Neuronal stem cell (in vitro differentiated cells): ENCODE data around the gene SNX12.

ENCODE experiments used
- DNase-seq: peaks from one replicate; pipeline ENCODE4 v3.0.0-alpha.2; 2013; ENCODE audit warnings: low spot score
- H2AFZ ChIP-seq: one replicate; pipeline ENCODE4 v1.6.1; 2013; ENCODE audit warnings: mild to moderate bottlenecking, low read length, inconsistent platforms
- H2AK5ac ChIP-seq: 2 replicates; pipeline ENCODE4 v1.6.1; 2013; ENCODE audit warnings: low read depth, mild to moderate bottlenecking, inconsistent platforms, low read length, moderate library complexity, mixed read lengths
- H2BK120ac ChIP-seq: 2 replicates; pipeline ENCODE4 v1.6.1; 2013; ENCODE audit warnings: low read depth, mild to moderate bottlenecking, inconsistent platforms, low read length, moderate library complexity, mixed read lengths
- H2BK12ac ChIP-seq: one replicate; pipeline ENCODE4 v1.6.1; 2013; ENCODE audit warnings: low read length, inconsistent platforms
- H2BK15ac ChIP-seq: 2 replicates; pipeline ENCODE4 v1.6.1; 2013; ENCODE audit warnings: mild to moderate bottlenecking, low read length, inconsistent platforms, mixed read lengths
- H2BK5ac ChIP-seq: one replicate; pipeline ENCODE4 v1.6.1; 2013; ENCODE audit warnings: inconsistent platforms, mild to moderate bottlenecking, low read length, moderate library complexity
- H3K14ac ChIP-seq: one replicate; pipeline ENCODE4 v1.6.1; 2013; ENCODE audit warnings: low read length, inconsistent platforms
- H3K18ac ChIP-seq: 2 replicates; pipeline ENCODE4 v1.6.1; 2013; ENCODE audit warnings: low read length, inconsistent platforms
- H3K23ac ChIP-seq: 2 replicates; pipeline ENCODE4 v1.6.1; 2013; ENCODE audit warnings: low read depth, mild to moderate bottlenecking, mixed read lengths, low read length, inconsistent platforms; ENCODE audit not compliant: poor library complexity
- H3K27ac ChIP-seq: replicated peaks from 3 replicates; pipeline ENCODE4 v1.5.1; 2013; ENCODE audit warnings: low read length, inconsistent platforms
- H3K27me3 ChIP-seq, 3 experiments: 2 replicates each; pipeline ENCODE4 v1.6.1; 2013; ENCODE audit warnings: low read length in 3 of 3, mild to moderate bottlenecking in 2 of 3, inconsistent platforms in 1 of 3, low read depth in 1 of 3, mixed read lengths in 1 of 3, moderate library complexity in 1 of 3; ENCODE audit not compliant: control insufficient read depth in 3 of 3, insufficient read depth in 3 of 3
- H3K36me3 ChIP-seq, 2 donors: replicated peaks in 1 of 2; 2 replicates each; pipeline ENCODE4 v1.6.1; 2013; ENCODE audit warnings: low read length in 2 of 2; ENCODE audit not compliant: control insufficient read depth in 2 of 2, insufficient read depth in 2 of 2
- H3K4ac ChIP-seq: 2 replicates; pipeline ENCODE4 v1.6.1; 2013; ENCODE audit warnings: inconsistent platforms, mild to moderate bottlenecking, low read length, moderate library complexity
- H3K4me1 ChIP-seq, 2 donors: 1 replicate in 1 of 2; 2 replicates in 1 of 2; pipeline ENCODE4 v1.6.1; 2013; ENCODE audit warnings: low read length in 2 of 2, low read depth in 1 of 2; ENCODE audit not compliant: control insufficient read depth in 2 of 2, insufficient read depth in 1 of 2
- H3K4me2 ChIP-seq: one replicate; pipeline ENCODE4 v1.6.1; 2013; ENCODE audit warnings: mild to moderate bottlenecking, low read length, inconsistent platforms; ENCODE audit not compliant: insufficient read depth, poor library complexity, severe bottlenecking
- H3K4me3 ChIP-seq, 2 donors: 2 replicates each; pipeline ENCODE4 v1.5.1; 2013; ENCODE audit warnings: low read length in 2 of 2, mild to moderate bottlenecking in 2 of 2, inconsistent platforms in 1 of 2, moderate library complexity in 1 of 2
- H3K79me1 ChIP-seq: one replicate; pipeline ENCODE4 v1.6.1; 2013; ENCODE audit warnings: low read depth, mild to moderate bottlenecking, inconsistent platforms, low read length, moderate library complexity
- H3K9ac ChIP-seq: one replicate; pipeline ENCODE4 v1.6.1; 2013; ENCODE audit warnings: mild to moderate bottlenecking, low read depth, low read length, inconsistent platforms; ENCODE audit not compliant: poor library complexity
- H3K9me3 ChIP-seq, 2 donors: replicated peaks in 1 of 2; 2 replicates each; pipeline versions ENCODE3 to v1.6.1; 2013; ENCODE audit warnings: low read length in 2 of 2, mild to moderate bottlenecking in 2 of 2, inconsistent platforms in 1 of 2, low read depth in 1 of 2, mixed read lengths in 1 of 2, moderate library complexity in 1 of 2; ENCODE audit not compliant: control insufficient read depth in 2 of 2, insufficient read depth in 1 of 2
- H4K8ac ChIP-seq: one replicate; pipeline ENCODE4 v1.6.1; 2013; ENCODE audit warnings: low read depth, mild to moderate bottlenecking, inconsistent platforms, low read length, moderate library complexity
- H4K91ac ChIP-seq: one replicate; pipeline ENCODE4 v1.6.1; 2013; ENCODE audit warnings: low read length, low read depth, mild to moderate bottlenecking, inconsistent platforms; ENCODE audit not compliant: poor library complexity
- WGBS, 2 donors: extraction: QIAGEN DNeasy Blood & Tissue Kit; methylation state at CpG; one replicate each; pipeline ENCODE4 v1.1.7; 2013; ENCODE audit warnings: missing lambda C conversion rate in 2 of 2, mixed read lengths in 1 of 2; ENCODE audit not compliant: insufficient read length in 2 of 2, insufficient replicate concordance in 1 of 2; ENCODE audit errors: extremely low coverage in 2 of 2; 5-methylcytosine and 5-hydroxymethylcytosine counted together

The SNX12 gene

DNA sequence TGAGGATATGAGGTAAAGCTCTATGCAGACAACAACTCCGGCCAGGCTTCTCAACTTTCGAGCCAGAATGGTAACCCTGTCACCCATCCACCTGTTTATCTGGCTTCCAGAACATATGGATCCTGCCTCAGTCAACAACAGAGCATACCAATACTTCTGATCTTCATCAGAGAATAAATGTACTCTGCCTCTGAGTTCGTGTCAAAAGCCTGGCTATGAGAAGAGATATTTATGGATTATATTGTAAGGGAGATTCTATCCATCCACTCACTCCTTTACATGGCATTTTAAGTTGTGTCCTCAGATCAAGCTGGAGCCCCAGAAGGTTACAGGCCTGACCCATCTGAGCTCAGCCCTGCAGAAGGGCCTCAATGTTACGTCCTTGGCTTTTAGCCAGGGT lies 17.8 kb upstream of the SNX12 start:
- DNase-seq = no peak
- WGBS, 2 donors = no CpG with 5 or more reads among the region's 4 CpGs

DNA sequence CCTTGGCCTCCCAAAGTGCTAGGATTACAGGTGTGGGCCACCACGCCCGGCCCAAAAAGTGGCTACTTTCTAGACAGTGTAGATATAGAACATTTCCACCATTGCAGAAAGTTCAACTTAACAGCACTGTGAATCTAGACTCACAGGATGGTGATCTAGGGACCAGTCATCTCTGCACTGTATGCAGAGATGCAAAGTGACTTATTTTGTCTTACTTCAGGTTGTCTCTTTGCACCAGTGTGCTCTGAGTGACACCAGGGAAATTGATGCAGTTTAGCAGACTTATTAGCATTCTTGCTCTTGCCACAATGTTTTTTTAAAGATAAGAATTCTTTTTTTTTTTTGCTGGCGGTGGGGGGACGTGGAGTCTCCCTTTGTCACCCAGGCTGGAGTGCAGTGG lies 14.7 kb upstream of the SNX12 start:
- no peak overlapping the region for H3K18ac ChIP-seq
- no peak overlapping the region for H3K9ac ChIP-seq
- H3K79me1 ChIP-seq = no peaks in the 10 kb centered on the region
- DNase-seq = no peak
- H4K91ac ChIP-seq = no peak overlapping the region
- no CpG with 5 or more reads among the region's 4 CpGs for WGBS, 2 donors
- H4K8ac ChIP-seq = no peak overlapping the region
- no peak overlapping the region for H2BK12ac ChIP-seq
- no peak overlapping the region for H3K27ac ChIP-seq
- H3K4me3 ChIP-seq = no peak overlapping the region
- peaks cover 0 to 15% (median 0%) of the 10 kb centered on the region in 3 experiments for H3K27me3 ChIP-seq
- H2BK15ac ChIP-seq = no peak overlapping the region
- no peak overlapping the region for H2BK5ac ChIP-seq
- H3K14ac ChIP-seq = no peak overlapping the region
- H2BK120ac ChIP-seq = no peak overlapping the region
- no peak overlapping the region for H3K4ac ChIP-seq
- H3K4me1 ChIP-seq = no peaks in the 10 kb centered on the region
- H3K23ac ChIP-seq = no peak overlapping the region
- H2AK5ac ChIP-seq = no peak overlapping the region
- H3K36me3 ChIP-seq = no peaks in the 10 kb centered on the region
- H3K4me2 ChIP-seq = no peak overlapping the region
- no peak overlapping the region for H2AFZ ChIP-seq
- H3K9me3 ChIP-seq = no peaks in the 10 kb centered on the region

More for the DNA sequence above, 17.8 kb upstream of the SNX12 start:
- Histone ChIP-seq H3K27ac (no peak overlapping the region), H3K4me2 (no peak overlapping the region), H3K4me1 (no peaks in the 10 kb centered on the region), H3K9me3 (no peaks in the 10 kb centered on the region), H3K14ac (no peak overlapping the region), H4K8ac (no peak overlapping the region), H3K36me3 (no peaks in the 10 kb centered on the region), H2BK15ac (no peak overlapping the region), H3K18ac (no peak overlapping the region), H3K9ac (no peak overlapping the region), H2AFZ (no peak overlapping the region), H3K79me1 (no peaks in the 10 kb centered on the region), H3K4me3 (no peak overlapping the region), H3K23ac (no peak overlapping the region), H2BK5ac (no peak overlapping the region), H2BK12ac (no peak overlapping the region), H3K4ac (no peak overlapping the region), H2BK120ac (no peak overlapping the region), H3K27me3 (peaks cover 0 to 15% (median 0%) of the 10 kb centered on the region in 3 experiments), H2AK5ac (no peak overlapping the region), H4K91ac (no peak overlapping the region)

DNA sequence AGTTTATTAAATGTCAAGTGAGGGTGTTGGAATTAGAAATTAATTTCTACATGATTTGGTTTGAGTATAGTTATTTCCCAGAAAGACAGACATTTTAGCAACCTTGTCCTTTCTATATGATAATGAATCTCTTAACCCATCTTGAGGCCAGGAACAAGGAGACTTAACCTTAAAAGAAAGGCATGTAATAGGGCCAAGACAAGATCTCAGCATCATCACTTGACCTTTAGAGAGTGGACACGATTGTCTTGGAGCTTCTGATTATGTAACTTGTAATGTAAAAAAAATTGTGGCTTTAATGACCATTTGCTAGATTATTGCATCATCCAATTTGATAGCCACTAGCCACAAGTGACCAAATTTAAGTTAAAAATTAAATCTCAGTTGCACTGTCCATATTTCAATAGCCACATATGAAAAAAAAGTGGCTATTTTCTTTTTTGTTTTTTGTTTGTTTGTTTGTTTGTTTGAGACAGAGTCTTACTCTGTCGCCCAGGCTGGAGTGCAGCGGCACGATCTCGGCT lies 14.1 kb upstream of the SNX12 start:
- no peak overlapping the region for H3K14ac ChIP-seq
- H3K79me1 ChIP-seq = no peaks in the 10 kb centered on the region
- H3K27ac ChIP-seq = no peak overlapping the region
- no peak overlapping the region for H3K18ac ChIP-seq
- no peak overlapping the region for H2BK5ac ChIP-seq
- peaks cover 0 to 15% (median 0%) of the 10 kb centered on the region in 3 experiments for H3K27me3 ChIP-seq
- no peak overlapping the region for H2BK12ac ChIP-seq
- no peaks in the 10 kb centered on the region for H3K4me1 ChIP-seq
- no peak overlapping the region for H2AK5ac ChIP-seq
- no peak for DNase-seq
- H4K91ac ChIP-seq = no peak overlapping the region
- WGBS, 2 donors = no CpG with 5 or more reads among the region's 5 CpGs
- H2BK120ac ChIP-seq = no peak overlapping the region
- no peak overlapping the region for H3K4ac ChIP-seq
- no peak overlapping the region for H3K9ac ChIP-seq
- no peaks in the 10 kb centered on the region for H3K9me3 ChIP-seq
- no peak overlapping the region for H3K23ac ChIP-seq
- H2AFZ ChIP-seq = no peak overlapping the region
- no peaks in the 10 kb centered on the region for H3K36me3 ChIP-seq
- H3K4me3 ChIP-seq = no peak overlapping the region
- H3K4me2 ChIP-seq = no peak overlapping the region
- H2BK15ac ChIP-seq = no peak overlapping the region
- H4K8ac ChIP-seq = no peak overlapping the region

DNA sequence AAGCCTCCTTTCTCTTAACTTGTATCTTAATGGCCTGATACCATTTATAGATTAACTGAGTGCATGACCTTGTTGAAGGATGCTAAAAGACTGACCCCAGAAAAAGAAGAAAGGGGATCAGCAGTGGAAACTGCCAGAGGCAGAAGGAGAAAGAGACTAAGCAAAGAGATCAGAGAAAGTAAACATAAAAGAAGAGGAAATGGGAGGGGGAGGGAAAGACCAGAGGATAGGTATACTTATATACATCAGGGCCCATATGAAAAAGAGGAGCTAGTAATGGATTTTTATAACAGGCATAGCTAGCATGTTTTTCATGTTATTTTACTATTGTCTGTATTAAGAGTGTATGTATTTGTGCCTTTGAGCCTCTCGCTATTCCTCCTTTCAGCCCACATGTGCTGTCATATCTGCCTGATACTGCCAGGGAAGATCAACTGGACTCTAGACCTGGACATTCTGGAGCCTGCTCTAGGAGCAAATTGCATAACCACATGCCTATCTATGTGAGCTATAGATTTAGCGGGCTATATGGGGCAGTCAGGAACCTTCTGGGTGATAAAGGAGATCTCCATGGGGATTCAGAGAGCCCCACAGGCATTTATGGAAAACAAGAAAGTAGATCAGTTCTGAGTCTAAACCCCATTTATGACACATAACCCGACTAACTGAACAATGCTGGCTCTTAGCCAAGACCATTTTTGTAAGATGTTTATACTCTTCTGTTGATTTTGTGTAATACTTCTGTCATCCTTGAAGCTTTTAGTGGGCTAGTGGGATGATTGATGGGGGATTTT lies 13.4 kb upstream of the SNX12 start:
- no peak overlapping the region for H2AK5ac ChIP-seq
- no peak for DNase-seq
- H3K4me3 ChIP-seq = no peak overlapping the region
- H2BK15ac ChIP-seq = no peak overlapping the region
- no peak overlapping the region for H2BK120ac ChIP-seq
- H4K91ac ChIP-seq = no peak overlapping the region
- H3K79me1 ChIP-seq = no peaks in the 10 kb centered on the region
- H3K9me3 ChIP-seq = no peaks in the 10 kb centered on the region
- no peaks in the 10 kb centered on the region for H3K4me1 ChIP-seq
- H3K18ac ChIP-seq = no peak overlapping the region
- WGBS, 2 donors = no CpG with 5 or more reads among the region's 3 CpGs
- H3K4ac ChIP-seq = no peak overlapping the region
- no peak overlapping the region for H3K27ac ChIP-seq
- no peak overlapping the region for H2BK5ac ChIP-seq
- H2AFZ ChIP-seq = no peak overlapping the region
- H3K23ac ChIP-seq = no peak overlapping the region
- no peak overlapping the region for H2BK12ac ChIP-seq
- H3K14ac ChIP-seq = no peak overlapping the region
- no peak overlapping the region for H3K9ac ChIP-seq
- H3K36me3 ChIP-seq = no peaks in the 10 kb centered on the region
- peaks cover 0 to 15% (median 0%) of the 10 kb centered on the region in 3 experiments for H3K27me3 ChIP-seq
- H3K4me2 ChIP-seq = no peak overlapping the region
- H4K8ac ChIP-seq = no peak overlapping the region
